ENCODE results near the gene TLE1.
A peak's percentile ranks its signal among the peaks of the same experiment; 100 is the strongest.

TLE1 gene

GRCh38 chr9:81599837-81600236 is 89.5 kb downstream of the TLE1 start:
- TF ChIP-seq FOXP2 (optimal IDR thresholded peaks at IDR 0.05; ENCODE audit: borderline replicate concordance, extremely low read depth, extremely low read length, insufficient read depth) = no peak
- TF ChIP-seq TAF1 (IDR thresholded peaks at IDR 0.05; ENCODE audit: borderline replicate concordance, insufficient read depth, low read length) = peak; percentile 32; the same call in 1 of the 2 replicates

- TF ChIP-seq FOXP2 (optimal IDR thresholded peaks at IDR 0.05; ENCODE audit: borderline replicate concordance, extremely low read depth, extremely low read length, insufficient read depth) (no peak), POLR2AphosphoS5 (IDR thresholded peaks at IDR 0.05; ENCODE audit: low read depth, low read length) (no peak), TAF1 (IDR thresholded peaks at IDR 0.05; ENCODE audit: borderline replicate concordance, insufficient read depth, low read length) (no peak)
Measured at GRCh38 chr9:81598811-81599210, 90.5 kb downstream of the TLE1 start.

- TF ChIP-seq TAF1 (IDR thresholded peaks at IDR 0.05; ENCODE audit: borderline replicate concordance, insufficient read depth, low read length) = no peak
Measured at GRCh38 chr9:81598123-81598497, 91.2 kb downstream of the TLE1 start.

- no peak for TF ChIP-seq FOXP2 (optimal IDR thresholded peaks at IDR 0.05; ENCODE audit: borderline replicate concordance, extremely low read depth, extremely low read length, insufficient read depth)
- TF ChIP-seq POLR2AphosphoS5 (IDR thresholded peaks at IDR 0.05; ENCODE audit: low read depth, low read length) = no peak
- TF ChIP-seq REST (IDR thresholded peaks at IDR 0.05; ENCODE audit: insufficient read depth in 1 of 2, low read depth in 2 of 2, low read length in 2 of 2) = no peak
- no peak for TF ChIP-seq SIN3A (IDR thresholded peaks at IDR 0.05; ENCODE audit: borderline replicate concordance, insufficient read depth, low read length)
- TF ChIP-seq TAF1 (IDR thresholded peaks at IDR 0.05; ENCODE audit: borderline replicate concordance, insufficient read depth, low read length) = no peak
Measured at GRCh38 chr9:81597419-81598122, 91.8 kb downstream of the TLE1 start.

GRCh38 chr9:81596679-81597418 is 92.5 kb downstream of the TLE1 start:
- TF ChIP-seq SIN3A (IDR thresholded peaks at IDR 0.05; ENCODE audit: borderline replicate concordance, insufficient read depth, low read length) = no peak
- no peak for TF ChIP-seq FOXP2 (optimal IDR thresholded peaks at IDR 0.05; ENCODE audit: borderline replicate concordance, extremely low read depth, extremely low read length, insufficient read depth)
- TF ChIP-seq TAF1 (IDR thresholded peaks at IDR 0.05; ENCODE audit: borderline replicate concordance, insufficient read depth, low read length) = no peak
- no peak for TF ChIP-seq REST (IDR thresholded peaks at IDR 0.05; ENCODE audit: insufficient read depth in 1 of 2, low read depth in 2 of 2, low read length in 2 of 2)
- TF ChIP-seq POLR2AphosphoS5 (IDR thresholded peaks at IDR 0.05; ENCODE audit: low read depth, low read length) = no peak

- TF ChIP-seq SIN3A (IDR thresholded peaks at IDR 0.05; ENCODE audit: borderline replicate concordance, insufficient read depth, low read length) = no peak
- TF ChIP-seq TAF1 (IDR thresholded peaks at IDR 0.05; ENCODE audit: borderline replicate concordance, insufficient read depth, low read length) = no peak
- TF ChIP-seq POLR2AphosphoS5 (IDR thresholded peaks at IDR 0.05; ENCODE audit: low read depth, low read length) = no peak
- TF ChIP-seq FOXP2 (optimal IDR thresholded peaks at IDR 0.05; ENCODE audit: borderline replicate concordance, extremely low read depth, extremely low read length, insufficient read depth) = no peak
- TF ChIP-seq REST (IDR thresholded peaks at IDR 0.05; ENCODE audit: insufficient read depth in 1 of 2, low read depth in 2 of 2, low read length in 2 of 2) = no peak
Measured at GRCh38 chr9:81595887-81596543, 93.3 kb downstream of the TLE1 start.

All from PFSK-1 (cell line).